HepG2 (cell line): ENCODE measurements around the gene SEPTIN3. TPM values are rescaled to one million over a fixed set of nuclear protein-coding genes. Genes with fewer than 3 reads are reported as not detected.

ENCODE experiments used
- NR3C1 ChIP-seq: sonication (generic); formaldehyde crosslinking; IDR thresholded peaks from 2 replicates; pipeline ENCODE4 v1.4.0; 2020; ENCODE audit warnings: missing genetic modification reagents
- ZNF24 ChIP-seq: fragments of 450-650 bp; IDR thresholded peaks from 2 replicates; pipeline ENCODE4 v1.6.1; 2017; ENCODE audit warnings: antibody characterized with exemption, mild to moderate bottlenecking
- polyA plus RNA-seq, 8 experiments: library from polyadenylated mRNA; depleted of rRNA in 3 of 8; stranded (reverse) in 7 of 8; unstranded in 1 of 8; fragments of >200 nt; fragmentation: Illumina TruSeq in 4 of 8; extraction: Trizol in 4 of 8; gene quantifications; 2 replicates each; pipeline versions ENCODE4 v1.2.1 to v1.2.3, GENCODE V29; 2011 to 2016; ENCODE audit warnings: low read depth in 4 of 8, missing spikeins in 1 of 8, mixed read lengths in 1 of 8; ENCODE audit not compliant: insufficient read depth in 1 of 8
- total RNA-seq, 5 experiments: library from RNA; depleted of rRNA; stranded (reverse); fragments of >200 nt; fragmentation: Illumina TruSeq; extraction: Trizol; gene quantifications; 2 replicates each; pipeline ENCODE4 v1.2.3, GENCODE V29; 2016; ENCODE audit warnings: low read depth in 1 of 5
- TF ChIP-seq, protein P1 (sequence below): sonication (generic); formaldehyde crosslinking; IDR thresholded peaks from 2 replicates; pipeline ENCODE4 v1.4.0; 2020; ENCODE audit warnings: missing genetic modification reagents, borderline replicate concordance
- TF ChIP-seq, protein P2 (sequence below): sonication (generic); formaldehyde crosslinking; IDR thresholded peaks from 2 replicates; pipeline ENCODE4 v1.5.1; 2020; ENCODE audit warnings: missing genetic modification reagents, mild to moderate bottlenecking, borderline replicate concordance
- TF ChIP-seq, protein P3 (sequence below): sonication (generic); formaldehyde crosslinking; IDR thresholded peaks from 2 replicates; pipeline ENCODE4 v1.5.1; 2020; ENCODE audit warnings: missing genetic modification reagents, mild to moderate bottlenecking, borderline replicate concordance

SEPTIN3 gene
- total and polyA plus RNA-seq, 2 of the 13 experiments (the other 11 are each of a cell fraction or from before 2014, with no cell fraction given): 0.04 TPM; not detected in 1

DNA sequence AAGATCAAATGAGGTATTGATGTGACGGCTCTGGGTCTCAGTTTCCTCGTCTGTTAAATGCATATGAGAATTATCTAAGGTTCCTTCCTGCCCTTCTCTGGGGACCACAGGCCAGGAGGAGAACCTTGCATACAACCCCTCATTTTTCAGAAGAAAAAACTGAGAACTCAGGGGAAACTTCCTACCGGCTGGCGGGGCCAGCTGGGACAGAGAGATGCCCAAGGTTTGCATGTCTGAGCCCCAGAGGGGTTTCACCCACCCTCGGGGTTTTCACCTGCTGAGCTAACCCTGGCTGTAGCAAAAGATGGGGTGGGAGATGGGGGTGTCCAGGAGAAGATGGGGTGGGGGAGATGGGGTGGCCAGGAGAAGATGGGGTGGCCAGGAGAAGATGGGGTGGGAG is 46.9 kb upstream of the SEPTIN3 start (continued):
- TF ChIP-seq, protein P1, sequence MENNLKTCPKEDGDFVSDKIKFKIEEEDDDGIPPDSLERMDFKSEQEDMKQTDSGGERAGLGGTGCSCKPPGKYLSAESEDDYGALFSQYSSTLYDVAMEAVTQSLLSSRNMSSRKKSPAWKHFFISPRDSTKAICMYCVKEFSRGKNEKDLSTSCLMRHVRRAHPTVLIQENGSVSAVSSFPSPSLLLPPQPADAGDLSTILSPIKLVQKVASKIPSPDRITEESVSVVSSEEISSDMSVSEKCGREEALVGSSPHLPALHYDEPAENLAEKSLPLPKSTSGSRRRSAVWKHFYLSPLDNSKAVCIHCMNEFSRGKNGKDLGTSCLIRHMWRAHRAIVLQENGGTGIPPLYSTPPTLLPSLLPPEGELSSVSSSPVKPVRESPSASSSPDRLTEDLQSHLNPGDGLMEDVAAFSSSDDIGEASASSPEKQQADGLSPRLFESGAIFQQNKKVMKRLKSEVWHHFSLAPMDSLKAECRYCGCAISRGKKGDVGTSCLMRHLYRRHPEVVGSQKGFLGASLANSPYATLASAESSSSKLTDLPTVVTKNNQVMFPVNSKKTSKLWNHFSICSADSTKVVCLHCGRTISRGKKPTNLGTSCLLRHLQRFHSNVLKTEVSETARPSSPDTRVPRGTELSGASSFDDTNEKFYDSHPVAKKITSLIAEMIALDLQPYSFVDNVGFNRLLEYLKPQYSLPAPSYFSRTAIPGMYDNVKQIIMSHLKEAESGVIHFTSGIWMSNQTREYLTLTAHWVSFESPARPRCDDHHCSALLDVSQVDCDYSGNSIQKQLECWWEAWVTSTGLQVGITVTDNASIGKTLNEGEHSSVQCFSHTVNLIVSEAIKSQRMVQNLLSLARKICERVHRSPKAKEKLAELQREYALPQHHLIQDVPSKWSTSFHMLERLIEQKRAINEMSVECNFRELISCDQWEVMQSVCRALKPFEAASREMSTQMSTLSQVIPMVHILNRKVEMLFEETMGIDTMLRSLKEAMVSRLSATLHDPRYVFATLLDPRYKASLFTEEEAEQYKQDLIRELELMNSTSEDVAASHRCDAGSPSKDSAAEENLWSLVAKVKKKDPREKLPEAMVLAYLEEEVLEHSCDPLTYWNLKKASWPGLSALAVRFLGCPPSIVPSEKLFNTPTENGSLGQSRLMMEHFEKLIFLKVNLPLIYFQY: no peak
- no peak for TF ChIP-seq NR3C1 (CRISPR knock-in tag)
- no peak for TF ChIP-seq ZNF24
- TF ChIP-seq, protein P2, sequence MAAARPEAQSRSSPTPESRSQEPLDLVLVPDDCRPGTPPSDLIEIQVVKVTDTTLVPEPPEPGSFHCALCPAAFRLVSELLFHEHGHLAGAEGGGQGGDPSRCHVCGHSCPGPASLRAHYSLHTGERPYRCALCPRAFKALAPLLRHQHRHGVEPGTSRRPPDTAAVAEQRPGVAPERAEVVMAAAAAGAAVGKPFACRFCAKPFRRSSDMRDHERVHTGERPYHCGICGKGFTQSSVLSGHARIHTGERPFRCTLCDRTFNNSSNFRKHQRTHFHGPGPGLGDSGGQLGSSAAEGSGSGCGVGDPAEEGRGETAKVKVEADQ (CRISPR knock-in tag): no peak
- TF ChIP-seq, protein P3, sequence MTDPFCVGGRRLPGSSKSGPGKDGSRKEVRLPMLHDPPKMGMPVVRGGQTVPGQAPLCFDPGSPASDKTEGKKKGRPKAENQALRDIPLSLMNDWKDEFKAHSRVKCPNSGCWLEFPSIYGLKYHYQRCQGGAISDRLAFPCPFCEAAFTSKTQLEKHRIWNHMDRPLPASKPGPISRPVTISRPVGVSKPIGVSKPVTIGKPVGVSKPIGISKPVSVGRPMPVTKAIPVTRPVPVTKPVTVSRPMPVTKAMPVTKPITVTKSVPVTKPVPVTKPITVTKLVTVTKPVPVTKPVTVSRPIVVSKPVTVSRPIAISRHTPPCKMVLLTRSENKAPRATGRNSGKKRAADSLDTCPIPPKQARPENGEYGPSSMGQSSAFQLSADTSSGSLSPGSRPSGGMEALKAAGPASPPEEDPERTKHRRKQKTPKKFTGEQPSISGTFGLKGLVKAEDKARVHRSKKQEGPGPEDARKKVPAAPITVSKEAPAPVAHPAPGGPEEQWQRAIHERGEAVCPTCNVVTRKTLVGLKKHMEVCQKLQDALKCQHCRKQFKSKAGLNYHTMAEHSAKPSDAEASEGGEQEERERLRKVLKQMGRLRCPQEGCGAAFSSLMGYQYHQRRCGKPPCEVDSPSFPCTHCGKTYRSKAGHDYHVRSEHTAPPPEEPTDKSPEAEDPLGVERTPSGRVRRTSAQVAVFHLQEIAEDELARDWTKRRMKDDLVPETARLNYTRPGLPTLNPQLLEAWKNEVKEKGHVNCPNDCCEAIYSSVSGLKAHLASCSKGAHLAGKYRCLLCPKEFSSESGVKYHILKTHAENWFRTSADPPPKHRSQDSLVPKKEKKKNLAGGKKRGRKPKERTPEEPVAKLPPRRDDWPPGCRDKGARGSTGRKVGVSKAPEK: no peak
